Large intestine (tissue), 3 donors: ENCODE results near the gene ADK. TPM values are rescaled to one million over a fixed set of nuclear protein-coding genes. Genes with fewer than 3 reads are reported as not detected.

ENCODE experiments used
- DNase-seq, 2 donors: peaks; one replicate each; pipeline versions ENCODE4 v3.0.0 to v3.0.0-alpha.2; 2013
- H3K27ac ChIP-seq: one replicate; pipeline ENCODE4 v1.5.1; 2013; ENCODE audit warnings: low read length
- H3K27me3 ChIP-seq: 2 replicates; pipeline ENCODE4 v1.6.1; 2013; ENCODE audit warnings: low read length; ENCODE audit not compliant: control insufficient read depth, insufficient read depth
- H3K36me3 ChIP-seq: 2 replicates; pipeline ENCODE4 v1.6.1; 2013; ENCODE audit warnings: low read length; ENCODE audit not compliant: control insufficient read depth, insufficient read depth
- H3K4me1 ChIP-seq: one replicate; pipeline ENCODE4 v1.6.1; 2013; ENCODE audit warnings: low read length; ENCODE audit not compliant: control insufficient read depth, insufficient read depth
- H3K4me3 ChIP-seq: one replicate; pipeline ENCODE4 v1.5.1; 2013; ENCODE audit warnings: low read length
- H3K9me3 ChIP-seq: one replicate; pipeline ENCODE4 v1.6.1; 2013; ENCODE audit warnings: mild to moderate bottlenecking, low read depth, low read length, moderate library complexity; ENCODE audit not compliant: control insufficient read depth
- WGBS: methylation state at CpG from one replicate; pipeline ENCODE4 v1.1.5; 2013; ENCODE audit warnings: low lambda C conversion rate; ENCODE audit not compliant: insufficient coverage; 5-methylcytosine and 5-hydroxymethylcytosine counted together
- polyA plus RNA-seq: library from polyadenylated mRNA; unstranded; fragments of 120-200 nt; gene quantifications from one replicate; pipeline ENCODE4 v1.2.1, GENCODE V29; 2013

The ADK gene
- polyA plus RNA-seq, 1 donor = 30.1 TPM

- 100% methylated on average over 1 of the region's 4 CpGs for WGBS
- Histone ChIP-seq H3K27me3 (no peaks in the 10 kb centered on the region), H3K4me3 (no peak overlapping the region), H3K4me1 (no peaks in the 10 kb centered on the region), H3K9me3 (no peaks in the 10 kb centered on the region), H3K36me3 (no peaks in the 10 kb centered on the region), H3K27ac (no peak overlapping the region)
- no peak for DNase-seq
Measured at GRCh38 chr10:74500026-74500704, 349.1 kb downstream of the ADK start.

- no peaks in the 10 kb centered on the region for H3K4me1 ChIP-seq
- no peak overlapping the region for H3K27ac ChIP-seq
- H3K36me3 ChIP-seq = no peaks in the 10 kb centered on the region
- H3K9me3 ChIP-seq = no peaks in the 10 kb centered on the region
- H3K27me3 ChIP-seq = no peaks in the 10 kb centered on the region
- DNase-seq = no peak
- no peak overlapping the region for H3K4me3 ChIP-seq
Measured at GRCh38 chr10:74500816-74501215, 349.8 kb downstream of the ADK start.

GRCh38 chr10:74502963-74503608 lies 352.1 kb downstream of the ADK start:
- no peak for DNase-seq
- no peaks in the 10 kb centered on the region for H3K36me3 ChIP-seq
- no peaks in the 10 kb centered on the region for H3K9me3 ChIP-seq
- no CpG with 5 or more reads among the region's 1 CpG for WGBS
- no peak overlapping the region for H3K27ac ChIP-seq
- no peak overlapping the region for H3K4me3 ChIP-seq
- H3K27me3 ChIP-seq = no peaks in the 10 kb centered on the region
- H3K4me1 ChIP-seq = no peaks in the 10 kb centered on the region

GRCh38 chr10:74507951-74508350 lies 356.9 kb downstream of the ADK start:
- H3K4me3 ChIP-seq = no peak overlapping the region
- no CpG with 5 or more reads among the region's 1 CpG for WGBS
- no peaks in the 10 kb centered on the region for H3K27me3 ChIP-seq
- H3K36me3 ChIP-seq = no peaks in the 10 kb centered on the region
- DNase-seq = no peak
- no peaks in the 10 kb centered on the region for H3K4me1 ChIP-seq
- H3K9me3 ChIP-seq = peaks cover 23% of the 10 kb centered on the region
- H3K27ac ChIP-seq = no peak overlapping the region

GRCh38 chr10:74510594-74510993 lies 359.6 kb downstream of the ADK start:
- no peak overlapping the region for H3K4me3 ChIP-seq
- no peaks in the 10 kb centered on the region for H3K4me1 ChIP-seq
- H3K36me3 ChIP-seq = no peaks in the 10 kb centered on the region
- H3K27me3 ChIP-seq = no peaks in the 10 kb centered on the region
- peaks cover 43% of the 10 kb centered on the region for H3K9me3 ChIP-seq
- H3K27ac ChIP-seq = no peak overlapping the region
- no peak for DNase-seq
- WGBS = no CpG with 5 or more reads among the region's 3 CpGs

GRCh38 chr10:74511051-74511450 lies 360.0 kb downstream of the ADK start:
- no peaks in the 10 kb centered on the region for H3K27me3 ChIP-seq
- no peaks in the 10 kb centered on the region for H3K36me3 ChIP-seq
- no peak overlapping the region for H3K4me3 ChIP-seq
- DNase-seq = no peak
- peaks cover 44% of the 10 kb centered on the region for H3K9me3 ChIP-seq
- H3K27ac ChIP-seq = no peak overlapping the region
- H3K4me1 ChIP-seq = no peaks in the 10 kb centered on the region

- Histone ChIP-seq H3K9me3 (peaks cover 44% of the 10 kb centered on the region), H3K36me3 (no peaks in the 10 kb centered on the region), H3K27ac (no peak overlapping the region), H3K4me1 (no peaks in the 10 kb centered on the region), H3K27me3 (no peaks in the 10 kb centered on the region), H3K4me3 (no peak overlapping the region)
- WGBS = 89% methylated on average over 1 of the region's 1 CpG
- no peak for DNase-seq
Measured at GRCh38 chr10:74514322-74514721, 363.3 kb downstream of the ADK start.

GRCh38 chr10:74518061-74518460 lies 367.0 kb downstream of the ADK start:
- no peaks in the 10 kb centered on the region for H3K4me1 ChIP-seq
- WGBS = no CpG with 5 or more reads among the region's 1 CpG
- H3K27me3 ChIP-seq = no peaks in the 10 kb centered on the region
- no peak for DNase-seq
- H3K4me3 ChIP-seq = no peak overlapping the region
- no peaks in the 10 kb centered on the region for H3K36me3 ChIP-seq
- H3K9me3 ChIP-seq = peaks cover 21% of the 10 kb centered on the region
- H3K27ac ChIP-seq = no peak overlapping the region

GRCh38 chr10:74521526-74521925 lies 370.5 kb downstream of the ADK start:
- Histone ChIP-seq H3K4me3 (no peak overlapping the region), H3K27ac (no peak overlapping the region), H3K27me3 (no peaks in the 10 kb centered on the region), H3K4me1 (no peaks in the 10 kb centered on the region), H3K36me3 (no peaks in the 10 kb centered on the region), H3K9me3 (no peaks in the 10 kb centered on the region)
- WGBS = 86% methylated on average over 1 of the region's 1 CpG
- DNase-seq = no peak

GRCh38 chr10:74523199-74523598 lies 372.2 kb downstream of the ADK start:
- H3K36me3 ChIP-seq = no peaks in the 10 kb centered on the region
- no peak for DNase-seq
- no peak overlapping the region for H3K27ac ChIP-seq
- 91% methylated on average over 2 of the region's 2 CpGs for WGBS
- H3K4me1 ChIP-seq = no peaks in the 10 kb centered on the region
- H3K9me3 ChIP-seq = no peaks in the 10 kb centered on the region
- H3K4me3 ChIP-seq = no peak overlapping the region
- no peaks in the 10 kb centered on the region for H3K27me3 ChIP-seq

GRCh38 chr10:74525885-74526284 lies 374.9 kb downstream of the ADK start:
- Histone ChIP-seq H3K9me3 (no peaks in the 10 kb centered on the region), H3K4me1 (no peaks in the 10 kb centered on the region), H3K27ac (no peak overlapping the region), H3K36me3 (no peaks in the 10 kb centered on the region), H3K4me3 (no peak overlapping the region), H3K27me3 (no peaks in the 10 kb centered on the region)
- no peak for DNase-seq
- no CpG with 5 or more reads among the region's 3 CpGs for WGBS
